GM23338 (cell line): ENCODE measurements around the gene AKTIP. TPM values are rescaled to one million over a fixed set of nuclear protein-coding genes. Genes with fewer than 3 reads are reported as not detected.

Experiments used
- ATAC-seq: fragments of 200-7000 bp; cut with Tn5 transposase; 3 replicates; pipeline ENCODE4 v1.9.1; 2020
- DNase-seq: peaks from one replicate; pipeline ENCODE4 v3.0.0-alpha.2; 2015; ENCODE audit warnings: low spot score
- H2AFZ ChIP-seq: fragments of 200-600 bp; sonication (generic); 2 replicates; pipeline ENCODE4 v1.8.0; 2016; ENCODE audit warnings: antibody characterized with exemption, mild to moderate bottlenecking, moderate library complexity
- H3F3A ChIP-seq: fragments of 200-600 bp; sonication (generic); replicated peaks from 2 replicates; pipeline ENCODE4 v1.8.0; 2017; ENCODE audit warnings: antibody characterized with exemption, mixed run types, low read depth
- H3K27ac ChIP-seq: fragments of 200-600 bp; sonication (generic); 2 replicates; pipeline ENCODE4 v1.6.1; 2016; ENCODE audit warnings: low read depth
- H3K27me3 ChIP-seq: fragments of 200-600 bp; sonication (generic); 2 replicates; pipeline ENCODE4 v1.8.0; 2016; ENCODE audit warnings: mild to moderate bottlenecking, mixed run types, moderate library complexity; ENCODE audit not compliant: insufficient read depth
- H3K36me3 ChIP-seq: fragments of 200-600 bp; sonication (generic); 2 replicates; pipeline ENCODE4 v1.8.0; 2016; ENCODE audit warnings: mild to moderate bottlenecking; ENCODE audit not compliant: insufficient read depth
- H3K4me1 ChIP-seq: fragments of 200-600 bp; sonication (generic); 2 replicates; pipeline ENCODE4 v1.8.0; 2016; ENCODE audit warnings: mild to moderate bottlenecking, moderate library complexity; ENCODE audit not compliant: insufficient read depth
- H3K4me2 ChIP-seq: fragments of 200-600 bp; sonication (generic); 2 replicates; pipeline ENCODE4 v1.7.1; 2017; ENCODE audit warnings: mixed run types
- H3K4me3 ChIP-seq: fragments of 200-600 bp; sonication (generic); 2 replicates; pipeline ENCODE4 v1.6.1; 2016; ENCODE audit warnings: mixed run types
- H3K79me2 ChIP-seq: fragments of 200-600 bp; sonication (generic); replicated peaks from 2 replicates; pipeline ENCODE4 v1.8.0; 2017; ENCODE audit warnings: mild to moderate bottlenecking; ENCODE audit not compliant: insufficient read depth
- H3K9me2 ChIP-seq: fragments of 200-600 bp; sonication (generic); 2 replicates; pipeline ENCODE4 v1.8.0; 2017; ENCODE audit not compliant: insufficient read depth
- H4K20me1 ChIP-seq: fragments of 200-600 bp; sonication (generic); replicated peaks from 2 replicates; pipeline ENCODE4 v1.8.0; 2017; ENCODE audit warnings: mild to moderate bottlenecking; ENCODE audit not compliant: insufficient read depth
- H3K27ac Mint-ChIP-seq: 2 replicates; pipeline ENCODE4 v1.8.0; 2020; ENCODE audit warnings: inconsistent platforms, mild to moderate bottlenecking, moderate library complexity, mixed read lengths
- H3K27me3 Mint-ChIP-seq: 3 replicates; pipeline ENCODE4 v1.8.0; 2022; ENCODE audit warnings: low read depth, mild to moderate bottlenecking, moderate library complexity, mixed read lengths, inconsistent platforms; ENCODE audit not compliant: insufficient read depth, poor library complexity
- H3K36me3 Mint-ChIP-seq: 3 replicates; pipeline ENCODE4 v1.8.0; 2021; ENCODE audit warnings: low read depth, mild to moderate bottlenecking, inconsistent platforms, moderate library complexity, mixed read lengths
- H3K4me1 Mint-ChIP-seq: 3 replicates; pipeline ENCODE4 v1.8.0; 2020; ENCODE audit warnings: mild to moderate bottlenecking, inconsistent platforms, mixed read lengths
- H3K4me3 Mint-ChIP-seq: 3 replicates; pipeline ENCODE4 v1.8.0; 2021; ENCODE audit warnings: moderate library complexity, mild to moderate bottlenecking, inconsistent platforms, mixed read lengths
- H3K9me3 Mint-ChIP-seq: 3 replicates; pipeline ENCODE4 v1.8.0; 2020; ENCODE audit warnings: moderate library complexity, mild to moderate bottlenecking, inconsistent platforms, mixed read lengths
- CREB1 ChIP-seq: fragments of 250-450 bp; sonication (Bioruptor Pico); IDR thresholded peaks from 2 replicates; pipeline ENCODE4 v1.5.0; 2020; ENCODE audit warnings: low read depth, mild to moderate bottlenecking, moderate library complexity
- CTCF ChIP-seq, 2 experiments: fragments of 200-600 bp in 1 of 2; sonication (generic) in 1 of 2; conservative IDR thresholded peaks; 2 replicates each; pipeline versions ENCODE4 v1.5.1 to v1.6.1; 2016 to 2017; ENCODE audit warnings: antibody characterized with exemption in 2 of 2, low read depth in 2 of 2, mild to moderate bottlenecking in 2 of 2, moderate library complexity in 1 of 2
- ETS1 ChIP-seq: IDR thresholded peaks from 2 replicates; pipeline ENCODE4 v1.6.1; 2016; ENCODE audit warnings: antibody characterized with exemption
- EZH2 ChIP-seq: fragments of 200-600 bp; sonication (generic); IDR thresholded peaks from one replicate; pipeline ENCODE4 v1.8.0; 2017; ENCODE audit warnings: antibody characterized with exemption, mild to moderate bottlenecking, low read depth; ENCODE audit not compliant: unreplicated experiment
- EZH2phosphoT487 ChIP-seq: fragments of 200-600 bp; sonication (generic); IDR thresholded peaks from one replicate; pipeline ENCODE4 v1.8.1; 2018; ENCODE audit warnings: antibody characterized with exemption; ENCODE audit not compliant: unreplicated experiment
- JUNB ChIP-seq: IDR thresholded peaks from one replicate; pipeline ENCODE4 v1.6.1; 2016; ENCODE audit warnings: antibody characterized with exemption; ENCODE audit not compliant: unreplicated experiment
- NANOG ChIP-seq: IDR thresholded peaks from 2 replicates; pipeline ENCODE4 v1.6.1; 2016; ENCODE audit warnings: antibody characterized with exemption, borderline replicate concordance
- POLR2AphosphoS5 ChIP-seq: IDR thresholded peaks from 2 replicates; pipeline ENCODE4 v1.6.1; 2016; ENCODE audit warnings: antibody characterized with exemption, low read depth
- REST ChIP-seq: IDR thresholded peaks from one replicate; pipeline ENCODE4 v1.6.1; 2018; ENCODE audit warnings: antibody characterized with exemption; ENCODE audit not compliant: unreplicated experiment
- STAT1 ChIP-seq: IDR thresholded peaks from one replicate; pipeline ENCODE4 v1.6.1; 2016; ENCODE audit warnings: antibody characterized with exemption; ENCODE audit not compliant: unreplicated experiment
- ZNF114 ChIP-seq: fragments of 250-450 bp; sonication (Bioruptor Pico); IDR thresholded peaks from 2 replicates; pipeline ENCODE4 v1.5.0; 2020; ENCODE audit warnings: mild to moderate bottlenecking, moderate library complexity
- ZNF331 ChIP-seq: fragments of 250-450 bp; sonication (Bioruptor Pico); IDR thresholded peaks from 2 replicates; pipeline ENCODE4 v1.5.0; 2020; ENCODE audit warnings: low read depth, mild to moderate bottlenecking, moderate library complexity
- ZNF462 ChIP-seq: fragments of 250-450 bp; sonication (Bioruptor Pico); IDR thresholded peaks from 2 replicates; pipeline ENCODE4 v1.5.0; 2020; ENCODE audit warnings: mild to moderate bottlenecking, moderate library complexity
- polyA plus RNA-seq: library from polyadenylated mRNA; unstranded; fragments of >200 nt; fragmentation: Nextera tagmentation; extraction: Ambion mirVana; gene quantifications from 2 replicates; pipeline ENCODE4 v1.2.1, GENCODE V29; 2016
- total RNA-seq: library from RNA; depleted of rRNA; stranded (reverse); fragments of >200 nt; shearing (Covaris generic); gene quantifications from 2 replicates; pipeline ENCODE4 v1.2.3, GENCODE V29; 2014

The AKTIP gene
- total and polyA plus RNA-seq, 2 experiments from 2014 or later: 17.3 to 21.6 TPM

- H3K27me3 ChIP-seq: no peaks in the 10 kb centered on the region
Measured at GRCh38 chr16:53458635-53459034, 44.4 kb downstream of the AKTIP start.

More at GRCh38 chr16:53458635-53459034, 44.4 kb downstream of the AKTIP start:
- Histone ChIP-seq H3F3A (no peaks in the 10 kb centered on the region), H3K4me1 (no peaks in the 10 kb centered on the region), H3K79me2 (no peaks in the 10 kb centered on the region), H3K36me3 (peaks cover 44% of the 10 kb centered on the region), H3K4me3 (no peak overlapping the region), H2AFZ (no peak overlapping the region), H3K4me2 (no peak overlapping the region), H3K27ac (no peak overlapping the region), H4K20me1 (no peaks in the 10 kb centered on the region), H3K9me2 (no peaks in the 10 kb centered on the region)
- Mint-ChIP-seq H3K4me1 (peaks cover 3% of the 10 kb centered on the region; the same call in 2 of the 3 replicates), H3K4me3 (no peak overlapping the region), H3K9me3 (no peaks in the 10 kb centered on the region), H3K27me3 (peaks cover 6% of the 10 kb centered on the region), H3K36me3 (peaks cover 56% of the 10 kb centered on the region), H3K27ac (no peak overlapping the region)
- no peak for TF ChIP-seq CREB1 (CRISPR knock-in tag)
- TF ChIP-seq ZNF462 (CRISPR knock-in tag): no peak
- TF ChIP-seq CTCF (conservative IDR thresholded peaks at IDR 0.05; ENCODE audit: low read depth in 2 of 2): no peak
- no peak for TF ChIP-seq ZNF114 (CRISPR knock-in tag)
- no peak for TF ChIP-seq REST
- no peak for TF ChIP-seq EZH2
- TF ChIP-seq POLR2AphosphoS5: no peak
- TF ChIP-seq JUNB: no peak
- TF ChIP-seq STAT1: no peak
- TF ChIP-seq EZH2phosphoT487: no peak
- no peak for TF ChIP-seq NANOG
- no peak for TF ChIP-seq ETS1
- TF ChIP-seq ZNF331 (CRISPR knock-in tag): no peak
- DNase-seq (no peak), ATAC-seq (no peak)
